HG03342 (cell line): ENCODE data around the gene C3orf33.

Experiments used
- ATAC-seq: cut with Tn5 transposase; IDR thresholded peaks from one replicate; pipeline ENCODE4 v1.9.1; 2021; ENCODE audit warnings: mild to moderate bottlenecking, moderate library complexity; ENCODE audit not compliant: unreplicated experiment

C3orf33 gene

DNA sequence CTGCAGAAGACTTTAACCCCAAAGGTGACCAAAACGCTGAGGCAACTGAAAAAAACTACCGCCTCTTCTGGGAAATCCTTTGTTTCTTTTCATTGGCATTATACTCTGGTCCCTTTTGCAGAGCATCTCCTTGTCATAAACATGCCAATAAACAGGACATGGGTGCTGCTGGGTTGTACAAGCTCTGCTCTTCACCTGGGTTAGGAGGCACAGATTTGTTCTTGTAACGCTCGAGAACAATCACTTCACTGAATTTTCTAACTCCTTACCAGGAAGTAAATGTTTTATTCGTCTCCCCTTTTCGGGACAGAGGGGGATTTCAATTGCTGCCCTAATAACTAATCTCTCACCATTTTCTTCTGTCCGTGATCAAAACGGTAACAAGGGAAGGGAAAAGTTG is 62.5 kb downstream of the C3orf33 start:
- ATAC-seq = no peak

DNA sequence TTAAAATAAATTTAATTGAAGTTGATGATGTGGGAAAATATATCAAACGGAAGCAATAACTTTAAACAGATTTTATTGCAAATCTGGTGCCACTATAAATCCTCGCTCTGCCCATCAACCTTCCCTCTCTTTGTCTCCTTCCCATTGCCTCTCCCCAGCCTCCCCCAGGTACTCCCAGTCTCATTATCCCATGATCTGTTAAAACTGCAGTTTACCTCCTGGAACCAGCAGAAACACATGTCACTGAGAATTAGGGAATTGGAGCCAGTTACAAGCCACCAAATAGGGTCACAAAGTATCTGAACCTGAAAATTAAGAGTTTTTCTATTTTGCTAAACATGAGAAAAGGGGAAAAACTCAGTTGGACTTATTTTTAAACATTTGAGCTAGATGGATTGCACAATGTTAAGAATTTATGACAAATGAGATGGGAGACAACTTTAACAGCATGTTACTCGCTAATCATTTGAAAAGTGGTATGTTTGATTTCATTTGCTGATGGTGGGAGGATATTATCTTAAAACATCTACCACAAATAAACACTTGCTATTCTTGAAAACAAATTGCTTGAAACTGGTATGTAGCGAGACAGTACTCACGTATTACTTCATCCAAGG is 63.6 kb downstream of the C3orf33 start:
- ATAC-seq = no peak

DNA sequence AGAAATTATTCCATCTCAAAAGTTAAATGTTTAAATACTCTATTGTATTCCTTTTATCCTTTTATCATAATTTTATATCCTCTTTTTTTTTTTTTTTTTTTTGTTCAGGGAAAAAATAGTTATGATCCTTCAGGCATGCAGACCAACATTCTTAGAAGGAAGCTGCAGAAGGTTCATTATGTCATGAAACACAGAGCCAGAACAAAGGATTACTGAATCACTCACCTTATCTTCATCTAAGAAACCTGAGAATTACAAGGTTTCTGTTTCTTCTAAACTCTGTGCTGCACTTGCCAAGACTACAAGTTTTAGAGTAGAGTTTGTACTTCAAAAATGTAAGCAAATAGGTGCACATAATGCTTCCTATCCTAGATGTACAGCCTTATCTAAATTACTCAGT is 64.5 kb downstream of the C3orf33 start:
- ATAC-seq = no peak

DNA sequence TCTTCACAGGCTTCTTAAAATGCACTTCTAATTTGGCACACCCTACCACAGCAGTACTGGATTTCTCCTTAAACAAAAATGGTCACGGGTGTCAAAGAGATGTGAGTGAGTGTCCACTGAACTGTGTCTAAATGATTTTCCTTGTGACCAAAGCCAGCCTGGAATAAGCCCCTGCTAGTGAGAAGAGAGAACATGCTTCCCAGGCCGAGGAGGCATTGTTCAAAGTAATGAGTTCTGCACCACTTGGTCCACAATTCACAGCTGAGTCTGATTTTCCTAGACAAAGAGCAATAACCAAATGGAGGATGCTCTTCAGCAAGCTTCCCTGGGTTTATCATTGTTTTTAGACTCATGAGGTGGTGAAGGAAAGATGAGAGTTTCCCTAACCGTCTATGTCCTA is 65.0 kb downstream of the C3orf33 start:
- ATAC-seq = no peak

DNA sequence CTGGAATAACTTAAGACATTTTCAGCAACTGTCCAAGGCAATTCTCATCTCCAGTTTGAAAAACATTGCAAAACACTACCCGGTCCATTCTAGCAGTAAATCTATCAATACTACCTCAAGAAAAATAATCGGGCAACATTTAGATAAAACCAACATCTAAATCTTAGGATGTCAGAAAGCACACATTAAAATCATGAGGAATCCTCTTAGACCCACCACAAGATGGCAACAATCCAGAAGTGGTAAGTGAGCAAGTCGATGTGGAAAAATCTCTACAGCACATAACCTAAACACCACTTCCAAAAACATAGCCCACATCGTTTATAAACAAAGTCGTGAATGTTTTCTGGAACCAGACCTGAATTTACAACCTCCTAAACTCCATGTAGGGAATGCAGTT is 66.9 kb downstream of the C3orf33 start:
- no peak for ATAC-seq

DNA sequence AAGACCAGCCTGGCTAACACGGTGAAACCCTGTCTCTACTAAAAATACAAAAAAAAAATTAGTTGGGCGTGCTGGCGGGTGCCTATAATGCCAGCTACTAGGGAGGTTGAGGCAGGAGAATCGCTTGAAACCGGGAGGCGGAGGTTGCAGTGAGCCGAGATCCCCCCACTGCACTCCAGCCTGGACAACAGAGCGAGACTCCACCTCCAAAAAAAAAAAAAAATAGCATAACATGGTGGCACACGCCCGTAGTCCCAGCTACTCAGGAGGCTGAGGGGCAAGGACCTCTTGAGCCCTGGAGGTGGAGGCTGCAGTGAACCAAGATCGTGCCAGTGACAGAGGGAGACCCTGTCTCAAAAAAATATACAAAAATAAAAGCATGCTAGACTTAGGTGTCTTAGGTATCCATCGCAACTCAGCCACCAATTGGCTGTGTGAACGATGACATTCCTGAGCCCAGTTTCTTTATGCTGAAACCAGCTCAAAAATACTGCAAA is 67.5 kb downstream of the C3orf33 start:
- ATAC-seq = no peak

DNA sequence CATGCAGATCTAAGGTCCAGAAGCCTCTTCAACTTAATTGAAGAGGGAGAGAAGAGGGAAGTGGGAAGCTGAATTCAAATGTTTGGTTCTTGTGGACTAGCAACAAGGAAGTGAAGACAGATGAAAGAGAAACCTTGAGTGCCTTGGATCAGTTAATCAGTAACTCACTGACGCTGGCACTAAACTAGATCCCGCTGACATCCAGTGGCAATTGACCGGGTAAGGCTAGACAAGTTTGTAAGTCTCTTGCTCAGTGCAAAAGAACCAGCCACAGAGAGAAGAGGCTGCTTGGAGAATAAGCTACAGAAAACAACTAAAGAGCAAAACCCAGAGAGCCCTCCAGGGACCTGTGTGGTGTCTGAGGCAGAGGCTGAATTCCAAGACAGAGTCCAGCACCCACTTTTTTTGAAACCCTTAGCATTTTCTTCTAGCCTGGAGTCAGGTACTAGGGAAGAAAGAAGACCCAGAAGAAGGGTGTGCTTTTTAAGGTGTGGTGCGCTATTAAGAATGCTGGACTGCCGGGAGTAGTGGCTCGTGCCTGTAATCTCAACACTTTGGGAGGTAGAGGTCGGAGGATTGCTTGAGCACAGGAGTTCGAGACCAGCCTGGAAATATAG is 68.1 kb downstream of the C3orf33 start:
- ATAC-seq = peak; percentile 97

DNA sequence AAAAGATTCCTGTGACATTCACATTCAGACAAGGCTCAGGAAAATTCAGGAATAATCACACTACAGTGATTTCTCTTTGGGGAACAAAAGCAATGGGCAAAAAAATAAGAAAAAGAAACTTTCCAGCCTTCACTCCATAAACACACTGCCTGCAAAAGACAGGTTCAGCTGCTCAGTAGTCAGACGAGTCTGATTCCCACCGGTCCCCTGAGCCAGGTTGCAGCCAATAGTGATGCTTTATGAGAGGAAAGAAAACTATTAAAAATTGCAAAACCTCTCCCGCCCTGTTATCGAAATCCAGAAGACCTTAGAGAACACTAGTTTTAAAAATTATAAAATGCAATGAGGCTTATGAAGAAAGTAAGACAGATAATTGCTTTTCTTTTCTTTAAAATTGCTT is 69.7 kb downstream of the C3orf33 start:
- ATAC-seq = no peak

DNA sequence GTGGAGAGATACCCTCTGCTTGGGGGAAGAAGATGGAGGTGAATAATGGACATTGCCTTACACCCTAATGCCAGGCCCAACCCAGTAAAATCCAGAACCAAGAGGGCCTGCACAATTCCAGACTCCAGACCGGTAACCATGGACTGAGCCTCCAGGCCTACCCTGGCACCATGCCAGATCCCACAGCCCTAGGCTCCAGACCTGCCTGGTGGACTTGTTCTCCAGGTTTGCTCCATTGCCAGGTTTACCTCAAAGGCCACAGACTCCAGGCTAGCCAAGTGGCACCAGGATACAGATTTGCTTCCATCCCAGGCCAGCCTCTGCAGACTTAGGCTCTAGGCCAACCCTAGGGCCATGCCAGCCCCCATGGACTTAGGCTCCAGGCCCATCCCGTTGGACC is 75.2 kb downstream of the C3orf33 start:
- ATAC-seq = no peak

DNA sequence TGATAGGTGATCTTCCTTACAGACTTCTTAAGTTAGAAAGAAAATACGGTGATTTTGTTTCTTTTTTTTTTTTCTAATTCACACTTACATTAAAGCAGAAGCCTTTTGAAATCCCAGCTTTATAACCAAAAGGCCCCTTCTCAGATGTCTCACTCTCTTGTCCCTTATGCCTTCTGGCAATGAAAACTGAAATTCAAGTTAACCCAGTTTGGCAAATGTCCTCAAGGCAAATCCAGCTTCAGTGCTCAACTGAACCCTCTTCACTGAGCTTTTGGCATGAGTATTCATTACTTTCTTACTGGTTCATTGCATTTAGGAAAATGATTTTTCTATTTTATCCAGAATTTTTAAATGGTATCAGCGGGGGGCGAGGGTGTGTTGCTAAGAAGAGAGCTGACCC is 78.2 kb downstream of the C3orf33 start:
- ATAC-seq = no peak

DNA sequence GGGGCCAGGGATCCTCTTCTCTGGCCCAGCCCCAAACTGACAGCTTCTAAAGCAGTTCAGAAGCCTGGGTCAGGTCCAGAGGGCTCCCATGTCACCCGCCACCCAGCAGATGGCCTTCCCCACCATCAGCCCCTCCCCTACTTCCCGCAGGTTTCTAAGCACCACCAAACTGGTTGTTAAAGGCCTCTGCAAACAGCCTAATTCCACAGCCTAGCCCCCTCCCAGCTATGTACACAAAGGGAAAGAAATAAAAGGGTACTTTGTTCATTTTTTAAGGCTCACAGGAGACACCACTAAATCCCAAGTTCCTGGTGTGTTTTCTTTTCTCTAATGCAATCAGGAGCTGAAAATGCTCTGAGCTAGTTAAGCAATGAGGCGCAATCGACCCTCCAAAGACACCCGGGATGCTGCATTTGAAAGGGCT is 91.8 kb downstream of the C3orf33 start:
- ATAC-seq = no peak
